ENCODE results near the gene MARCHF2. TPM values are rescaled to one million over a fixed set of nuclear protein-coding genes. Genes with fewer than 3 reads are reported as not detected.
"Not testable (repeated sequence)": the region's sequence is repeated elsewhere in the genome, so short reads cannot be mapped to it uniquely, and the experiment has no call there.

The MARCHF2 gene
- total RNA-seq, 1 donor from 2014 or later = 24.8 TPM

DNA sequence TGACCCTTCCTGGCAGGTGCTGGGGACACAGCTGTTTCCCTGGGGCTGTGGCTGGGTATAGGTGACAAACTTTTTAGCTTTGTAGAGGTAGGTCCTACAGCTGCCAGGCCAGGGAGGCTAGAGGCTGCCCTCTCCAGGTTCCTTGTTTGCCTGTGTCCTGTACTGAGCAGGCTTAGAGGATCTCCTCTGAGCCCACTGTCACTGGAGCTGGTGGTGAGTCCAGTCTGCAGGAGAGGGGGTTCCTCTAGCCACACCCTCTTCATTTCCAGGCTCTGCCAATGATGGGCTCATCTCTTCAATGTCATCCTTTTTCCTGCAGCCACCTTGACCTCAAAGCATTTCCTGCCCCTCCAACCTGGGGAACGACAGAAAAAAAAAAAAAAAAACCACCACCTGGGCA, 35.5 kb upstream of the MARCHF2 start:
- Mint-ChIP-seq H3K27me3 (no peaks in the 10 kb centered on the region), H3K36me3 (ENCODE audit: low read depth) (peaks cover 17% of the 10 kb centered on the region), H3K9me3 (no peaks in the 10 kb centered on the region), H3K4me3 (no peak overlapping the region), H3K27ac (no peak overlapping the region), H3K4me1 (no peaks in the 10 kb centered on the region)
- TF ChIP-seq, protein P1, sequence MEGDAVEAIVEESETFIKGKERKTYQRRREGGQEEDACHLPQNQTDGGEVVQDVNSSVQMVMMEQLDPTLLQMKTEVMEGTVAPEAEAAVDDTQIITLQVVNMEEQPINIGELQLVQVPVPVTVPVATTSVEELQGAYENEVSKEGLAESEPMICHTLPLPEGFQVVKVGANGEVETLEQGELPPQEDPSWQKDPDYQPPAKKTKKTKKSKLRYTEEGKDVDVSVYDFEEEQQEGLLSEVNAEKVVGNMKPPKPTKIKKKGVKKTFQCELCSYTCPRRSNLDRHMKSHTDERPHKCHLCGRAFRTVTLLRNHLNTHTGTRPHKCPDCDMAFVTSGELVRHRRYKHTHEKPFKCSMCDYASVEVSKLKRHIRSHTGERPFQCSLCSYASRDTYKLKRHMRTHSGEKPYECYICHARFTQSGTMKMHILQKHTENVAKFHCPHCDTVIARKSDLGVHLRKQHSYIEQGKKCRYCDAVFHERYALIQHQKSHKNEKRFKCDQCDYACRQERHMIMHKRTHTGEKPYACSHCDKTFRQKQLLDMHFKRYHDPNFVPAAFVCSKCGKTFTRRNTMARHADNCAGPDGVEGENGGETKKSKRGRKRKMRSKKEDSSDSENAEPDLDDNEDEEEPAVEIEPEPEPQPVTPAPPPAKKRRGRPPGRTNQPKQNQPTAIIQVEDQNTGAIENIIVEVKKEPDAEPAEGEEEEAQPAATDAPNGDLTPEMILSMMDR (IDR thresholded peaks at IDR 0.05) = no peak
- intact Hi-C loops (cut with micrococcal nuclease) = no loop called here
- DNase-seq (no peak), ATAC-seq (ENCODE audit: low read depth) (no peak)
- ChIA-PET POLR2A (no interaction called here), CTCF (no interaction called here)

DNA sequence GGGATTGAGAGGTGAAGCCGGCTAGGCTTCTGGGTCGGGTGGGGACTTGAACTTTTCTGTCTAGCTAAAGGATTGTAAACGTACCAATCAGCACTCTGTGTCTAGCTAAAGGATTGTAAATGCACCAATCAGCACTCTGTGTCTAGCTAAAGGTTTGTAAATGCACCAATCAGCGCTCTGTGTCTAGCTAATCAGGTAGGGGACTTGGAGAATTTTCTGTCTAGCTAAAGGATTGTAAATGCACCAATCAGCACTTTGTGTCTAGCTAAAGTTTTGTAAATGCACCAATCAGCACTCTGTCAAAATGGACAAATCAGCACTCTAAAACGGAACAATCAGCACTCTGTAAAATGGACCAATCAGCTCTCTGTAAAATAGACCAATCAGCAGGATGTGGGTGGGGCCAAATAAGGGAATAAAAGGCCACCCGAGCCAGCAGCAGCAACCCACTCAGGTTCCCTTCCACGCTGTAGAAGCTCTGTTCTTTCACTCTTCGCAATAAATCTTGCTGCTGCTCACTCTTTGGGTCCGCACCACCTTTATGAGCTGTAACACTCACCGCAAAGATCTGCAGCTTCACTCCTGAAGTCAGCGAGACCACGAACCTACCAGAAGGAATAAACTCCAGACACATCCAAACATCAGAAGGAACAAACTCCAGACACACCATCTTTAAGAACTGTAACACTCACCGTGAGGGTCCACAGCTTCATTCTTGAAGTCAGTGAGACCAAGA, 33.8 kb upstream of the MARCHF2 start:
- CTCF ChIA-PET = interaction anchor here (1.4 kb wide), 1 partner anchor 26 kb away, joined by 3 read pairs; no protein-coding TSS in a partner anchor
- H3K27me3 Mint-ChIP-seq = not testable (repeated sequence)
- peaks cover 12% of the 10 kb centered on the region for H3K36me3 Mint-ChIP-seq (ENCODE audit: low read depth)

DNA sequence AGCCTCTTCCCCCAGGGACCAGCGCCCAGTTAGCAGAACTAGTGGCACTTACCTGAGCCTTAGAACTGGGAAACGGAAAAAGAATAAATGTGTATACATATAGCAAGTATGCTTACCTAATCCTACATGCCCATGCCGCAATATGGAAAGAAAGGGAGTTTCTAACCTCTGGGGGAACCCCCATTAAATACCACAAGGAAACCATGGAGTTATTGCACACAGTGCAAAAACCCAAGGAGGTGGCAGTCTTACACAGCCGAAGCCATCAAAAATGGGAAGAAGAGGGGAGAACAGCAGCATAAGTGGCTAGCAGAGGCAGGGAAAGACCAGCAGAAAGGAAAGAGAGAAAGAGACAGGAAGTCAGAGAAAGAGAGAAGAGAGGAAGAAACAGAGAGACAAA, 28.5 kb upstream of the MARCHF2 start:
- H3K27me3 Mint-ChIP-seq; POLR2A ChIA-PET; H3K4me1 Mint-ChIP-seq; intact Hi-C loops (cut with micrococcal nuclease); H3K36me3 Mint-ChIP-seq (ENCODE audit: low read depth); H3K27ac Mint-ChIP-seq; H3K9me3 Mint-ChIP-seq; CTCF ChIA-PET; H3K4me3 Mint-ChIP-seq; ATAC-seq (ENCODE audit: low read depth); DNase-seq: not testable (repeated sequence)

More for the DNA sequence above, 33.8 kb upstream of the MARCHF2 start:
- POLR2A ChIA-PET; DNase-seq; H3K9me3 Mint-ChIP-seq; ATAC-seq (ENCODE audit: low read depth); H3K4me3 Mint-ChIP-seq; intact Hi-C loops (cut with micrococcal nuclease); H3K4me1 Mint-ChIP-seq; H3K27ac Mint-ChIP-seq: not testable (repeated sequence)

DNA sequence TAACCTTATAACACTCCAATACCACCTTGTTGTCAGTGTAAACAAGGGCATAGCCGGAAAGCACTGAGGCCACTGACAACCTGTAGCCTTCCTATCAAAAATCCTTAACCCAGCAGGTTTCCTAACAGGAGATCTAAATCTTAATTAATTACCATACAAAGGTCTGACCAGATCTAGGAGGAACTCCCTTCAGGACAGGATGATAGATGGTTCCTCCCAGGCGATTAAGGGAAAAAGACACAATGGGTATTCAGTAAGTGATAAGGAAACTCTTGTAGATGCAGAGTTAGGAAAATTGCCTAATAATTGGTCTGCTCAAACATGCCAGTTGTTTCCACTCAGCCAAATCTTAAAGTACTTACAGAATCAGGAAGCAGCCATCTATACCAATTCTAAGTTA, 28.0 kb upstream of the MARCHF2 start:
- H3K4me3 Mint-ChIP-seq; ATAC-seq (ENCODE audit: low read depth); H3K4me1 Mint-ChIP-seq; H3K27ac Mint-ChIP-seq; H3K9me3 Mint-ChIP-seq; POLR2A ChIA-PET; DNase-seq; H3K36me3 Mint-ChIP-seq (ENCODE audit: low read depth); H3K27me3 Mint-ChIP-seq; intact Hi-C loops (cut with micrococcal nuclease); CTCF ChIA-PET: not testable (repeated sequence)

DNA sequence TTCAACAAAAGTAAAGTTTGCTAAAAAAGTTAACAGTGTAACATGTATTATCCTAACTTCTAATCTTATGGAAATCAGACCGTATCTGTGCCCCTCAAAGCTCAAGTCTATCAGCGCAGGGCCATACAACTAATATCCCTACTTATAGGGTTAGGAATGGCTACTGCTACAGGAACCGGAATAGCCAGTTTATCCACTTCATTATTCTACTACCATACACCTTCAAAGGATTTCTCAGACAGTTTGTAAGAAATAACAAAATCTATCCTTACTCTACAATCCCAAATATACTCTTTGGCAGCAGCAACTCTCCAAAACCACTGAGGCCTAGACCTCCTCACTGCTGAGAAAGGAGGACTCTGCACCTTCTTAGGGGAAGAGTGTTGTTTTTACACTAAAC, 27.5 kb upstream of the MARCHF2 start:
- H3K4me1 Mint-ChIP-seq; H3K9me3 Mint-ChIP-seq; CTCF ChIA-PET; H3K36me3 Mint-ChIP-seq (ENCODE audit: low read depth); DNase-seq; H3K27me3 Mint-ChIP-seq; intact Hi-C loops (cut with micrococcal nuclease); H3K27ac Mint-ChIP-seq; POLR2A ChIA-PET; ATAC-seq (ENCODE audit: low read depth); H3K4me3 Mint-ChIP-seq: not testable (repeated sequence)

DNA sequence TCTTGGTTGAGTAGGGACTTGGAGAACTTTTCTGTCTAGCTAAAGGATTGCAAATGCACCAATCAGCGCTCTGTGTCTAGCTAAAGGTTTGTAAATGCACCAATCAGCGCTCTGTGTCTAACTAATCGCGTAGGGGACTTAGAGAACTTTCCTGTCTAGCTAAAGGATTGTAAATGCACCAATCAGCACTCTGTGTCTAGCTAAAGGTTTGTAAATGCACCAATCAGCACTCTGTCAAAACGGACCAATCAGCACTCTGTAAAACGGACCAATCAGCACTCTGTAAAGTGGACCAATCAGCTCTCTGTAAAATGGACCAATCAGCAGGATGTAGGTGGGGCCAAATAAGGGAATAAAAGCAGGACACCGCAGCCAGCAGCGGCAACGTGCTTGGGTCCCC, 26.7 kb upstream of the MARCHF2 start:
- H3K36me3 Mint-ChIP-seq (ENCODE audit: low read depth); H3K4me3 Mint-ChIP-seq; ATAC-seq (ENCODE audit: low read depth); H3K27me3 Mint-ChIP-seq; intact Hi-C loops (cut with micrococcal nuclease); DNase-seq; POLR2A ChIA-PET; H3K9me3 Mint-ChIP-seq; H3K27ac Mint-ChIP-seq; CTCF ChIA-PET: not testable (repeated sequence)
- peaks cover 13% of the 10 kb centered on the region for H3K4me1 Mint-ChIP-seq

DNA sequence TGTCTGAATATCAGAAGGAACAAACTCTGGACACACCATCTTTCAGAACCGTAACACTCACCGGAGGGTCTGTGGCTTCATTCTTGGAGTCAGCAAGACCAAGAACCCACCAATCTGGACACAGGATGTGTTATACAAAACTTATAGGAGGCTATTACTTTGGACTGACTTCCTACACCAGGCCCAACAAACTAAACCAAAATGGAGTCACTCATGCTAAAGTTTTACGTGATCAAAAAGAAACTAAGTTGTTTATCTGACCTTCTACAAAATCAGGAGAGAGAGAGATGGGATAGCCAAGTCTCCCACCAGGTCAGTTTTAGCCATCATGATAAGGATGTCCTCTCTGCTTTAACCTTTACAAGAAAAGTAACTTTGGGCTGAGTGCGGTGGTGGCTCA, 26.1 kb upstream of the MARCHF2 start:
- peaks cover 9% of the 10 kb centered on the region for H3K36me3 Mint-ChIP-seq (ENCODE audit: low read depth)
- H3K4me3 Mint-ChIP-seq = no peak overlapping the region
- peaks cover 3% of the 10 kb centered on the region for H3K9me3 Mint-ChIP-seq
- ATAC-seq (ENCODE audit: low read depth) = no peak
- peaks cover 18% of the 10 kb centered on the region for H3K4me1 Mint-ChIP-seq
- TF ChIP-seq, protein P1 (IDR thresholded peaks at IDR 0.05) = no peak
- ChIA-PET CTCF (no interaction called here), POLR2A (no interaction called here)
- intact Hi-C loops (cut with micrococcal nuclease) = no loop called here
- no peak overlapping the region for H3K27ac Mint-ChIP-seq
- H3K27me3 Mint-ChIP-seq = no peaks in the 10 kb centered on the region
- no peak for DNase-seq

Data from activated B cell treated with CpG ODN at 0.5 μM for 24 hours (primary cell).